Measurements from ENCODE around the gene PRPF40B.

PRPF40B gene

GRCh38 chr12:49641748-49642369 lies 18.5 kb downstream of the PRPF40B start:
- Histone ChIP-seq H2BK5ac (ENCODE audit: low read depth, low read length, poor library complexity) (peak overlapping the region; percentile 28), H3K9ac (ENCODE audit: low read length) (peak overlapping the region; percentile 14), H4K8ac (ENCODE audit: low read depth, low read length) (no peak overlapping the region), H2AFZ (ENCODE audit: insufficient read depth, low read length, poor library complexity) (no peak overlapping the region), H2AK5ac (ENCODE audit: low read length) (no peak overlapping the region), H3K4me3 (ENCODE audit: low read depth, low read length) (no peak overlapping the region), H3K23ac (ENCODE audit: low read length) (no peak overlapping the region), H3K4me2 (ENCODE audit: low read length) (no peak overlapping the region), H3K18ac (ENCODE audit: low read length) (peak overlapping the region; percentile 17), H4K91ac (ENCODE audit: low read depth, low read length) (peak overlapping the region; percentile 44), H3K9me3 (ENCODE audit: insufficient read depth, low read depth, low read length) (no peaks in the 10 kb centered on the region), H3K36me3 (ENCODE audit: control insufficient read depth in 1 of 2, insufficient read depth in 2 of 2, low read length in 2 of 2) (peaks cover 18 to 25% of the 10 kb centered on the region in 2 experiments), H3K4me1 (ENCODE audit: control insufficient read depth in 1 of 2, insufficient read depth in 2 of 2, low read length in 2 of 2) (peaks cover 26 to 28% of the 10 kb centered on the region in 2 experiments), H3K4ac (ENCODE audit: low read depth, low read length) (no peak overlapping the region), H2BK120ac (ENCODE audit: insufficient read depth, low read length, poor library complexity) (peak overlapping the region; percentile 3), H2BK12ac (ENCODE audit: low read length) (no peak overlapping the region), H3K79me2 (ENCODE audit: control insufficient read depth, insufficient read depth, low read length, poor library complexity) (peaks cover 2% of the 10 kb centered on the region), H3K79me1 (ENCODE audit: low read length) (peaks cover 6% of the 10 kb centered on the region), H4K12ac (ENCODE audit: low read depth, low read length) (peak overlapping the region; percentile 27), H3K27me3 (ENCODE audit: insufficient read depth, low read length) (no peaks in the 10 kb centered on the region), H3K27ac (ENCODE audit: low read depth, low read length) (peak overlapping the region; percentile 76), H3K14ac (ENCODE audit: low read length) (peak overlapping the region; percentile 27)
- WGBS (ENCODE audit: extremely low coverage, insufficient coverage, insufficient read length): no CpG with 5 or more reads among the region's 17 CpGs
- DNase-seq: no peak

DNA sequence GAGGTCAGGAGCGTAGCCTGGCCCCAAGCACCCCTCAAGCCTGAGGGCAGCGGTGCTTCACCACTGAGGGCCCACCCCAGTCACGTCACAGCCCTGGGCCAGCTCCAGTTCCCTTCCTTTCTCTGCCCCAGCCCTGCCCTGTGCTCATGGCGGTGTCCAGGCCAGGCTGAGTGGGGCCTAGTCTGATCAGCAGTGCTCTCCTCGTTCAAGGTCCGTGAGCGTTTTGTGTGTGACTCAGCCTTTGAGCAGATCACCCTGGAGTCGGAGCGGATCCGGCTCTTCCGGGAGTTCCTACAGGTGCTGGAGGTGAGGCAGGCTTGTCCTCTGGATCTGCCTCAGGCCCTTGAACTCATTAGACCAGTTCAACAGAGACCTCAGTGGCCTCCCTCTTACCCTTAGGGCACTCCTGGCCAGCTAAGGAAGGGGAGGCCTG lies 19.0 kb downstream of the PRPF40B start:
- Histone ChIP-seq H3K23ac (ENCODE audit: low read length) (no peak overlapping the region), H3K4ac (ENCODE audit: low read depth, low read length) (no peak overlapping the region), H2BK5ac (ENCODE audit: low read depth, low read length, poor library complexity) (peak overlapping the region; percentile 28), H3K18ac (ENCODE audit: low read length) (peak overlapping the region; percentile 17), H3K9me3 (ENCODE audit: insufficient read depth, low read depth, low read length) (no peaks in the 10 kb centered on the region), H2BK120ac (ENCODE audit: insufficient read depth, low read length, poor library complexity) (peak overlapping the region; percentile 3), H3K79me1 (ENCODE audit: low read length) (peaks cover 6% of the 10 kb centered on the region), H3K4me3 (ENCODE audit: low read depth, low read length) (no peak overlapping the region), H3K14ac (ENCODE audit: low read length) (peak overlapping the region; percentile 27), H3K27me3 (ENCODE audit: insufficient read depth, low read length) (no peaks in the 10 kb centered on the region), H4K12ac (ENCODE audit: low read depth, low read length) (peak overlapping the region; percentile 27), H3K4me2 (ENCODE audit: low read length) (no peak overlapping the region), H4K91ac (ENCODE audit: low read depth, low read length) (peak overlapping the region; percentile 44), H2BK12ac (ENCODE audit: low read length) (no peak overlapping the region), H3K27ac (ENCODE audit: low read depth, low read length) (peak overlapping the region; percentile 76), H2AK5ac (ENCODE audit: low read length) (no peak overlapping the region), H3K79me2 (ENCODE audit: control insufficient read depth, insufficient read depth, low read length, poor library complexity) (peaks cover 2% of the 10 kb centered on the region), H3K4me1 (ENCODE audit: control insufficient read depth in 1 of 2, insufficient read depth in 2 of 2, low read length in 2 of 2) (peaks cover 26% of the 10 kb centered on the region in 2 experiments), H3K36me3 (ENCODE audit: control insufficient read depth in 1 of 2, insufficient read depth in 2 of 2, low read length in 2 of 2) (peaks cover 20 to 26% of the 10 kb centered on the region in 2 experiments), H2AFZ (ENCODE audit: insufficient read depth, low read length, poor library complexity) (no peak overlapping the region), H4K8ac (ENCODE audit: low read depth, low read length) (no peak overlapping the region), H3K9ac (ENCODE audit: low read length) (no peak overlapping the region)
- WGBS (ENCODE audit: extremely low coverage, insufficient coverage, insufficient read length): no CpG with 5 or more reads among the region's 11 CpGs
- DNase-seq: peak; percentile 98

GRCh38 chr12:49643135-49643534 lies 19.8 kb downstream of the PRPF40B start:
- H3K79me2 ChIP-seq (ENCODE audit: control insufficient read depth, insufficient read depth, low read length, poor library complexity): peaks cover 2% of the 10 kb centered on the region
- no peak overlapping the region for H3K4ac ChIP-seq (ENCODE audit: low read depth, low read length)
- H3K27me3 ChIP-seq (ENCODE audit: insufficient read depth, low read length): no peaks in the 10 kb centered on the region
- no peak overlapping the region for H3K27ac ChIP-seq (ENCODE audit: low read depth, low read length)
- peaks cover 20 to 30% of the 10 kb centered on the region in 2 experiments for H3K36me3 ChIP-seq (ENCODE audit: control insufficient read depth in 1 of 2, insufficient read depth in 2 of 2, low read length in 2 of 2)
- H3K4me2 ChIP-seq (ENCODE audit: low read length): no peak overlapping the region
- no peak overlapping the region for H2BK120ac ChIP-seq (ENCODE audit: insufficient read depth, low read length, poor library complexity)
- H3K9me3 ChIP-seq (ENCODE audit: insufficient read depth, low read depth, low read length): no peaks in the 10 kb centered on the region
- H2BK5ac ChIP-seq (ENCODE audit: low read depth, low read length, poor library complexity): no peak overlapping the region
- H4K91ac ChIP-seq (ENCODE audit: low read depth, low read length): peak overlapping the region; percentile 45
- H2AK5ac ChIP-seq (ENCODE audit: low read length): peak overlapping the region; percentile 36
- no peak overlapping the region for H3K4me3 ChIP-seq (ENCODE audit: low read depth, low read length)
- H4K12ac ChIP-seq (ENCODE audit: low read depth, low read length): peak overlapping the region; percentile 27
- peak overlapping the region; percentile 26 for H3K14ac ChIP-seq (ENCODE audit: low read length)
- no peak overlapping the region for H2BK12ac ChIP-seq (ENCODE audit: low read length)
- no peak overlapping the region for H3K23ac ChIP-seq (ENCODE audit: low read length)
- peaks cover 25 to 26% of the 10 kb centered on the region in 2 experiments for H3K4me1 ChIP-seq (ENCODE audit: control insufficient read depth in 1 of 2, insufficient read depth in 2 of 2, low read length in 2 of 2)
- no peak overlapping the region for H2AFZ ChIP-seq (ENCODE audit: insufficient read depth, low read length, poor library complexity)
- H3K79me1 ChIP-seq (ENCODE audit: low read length): peaks cover 6% of the 10 kb centered on the region
- peak overlapping the region; percentile 41 for H3K18ac ChIP-seq (ENCODE audit: low read length)
- DNase-seq: no peak
- no peak overlapping the region for H3K9ac ChIP-seq (ENCODE audit: low read length)
- H4K8ac ChIP-seq (ENCODE audit: low read depth, low read length): no peak overlapping the region
- no CpG with 5 or more reads among the region's 7 CpGs for WGBS (ENCODE audit: extremely low coverage, insufficient coverage, insufficient read length)

DNA sequence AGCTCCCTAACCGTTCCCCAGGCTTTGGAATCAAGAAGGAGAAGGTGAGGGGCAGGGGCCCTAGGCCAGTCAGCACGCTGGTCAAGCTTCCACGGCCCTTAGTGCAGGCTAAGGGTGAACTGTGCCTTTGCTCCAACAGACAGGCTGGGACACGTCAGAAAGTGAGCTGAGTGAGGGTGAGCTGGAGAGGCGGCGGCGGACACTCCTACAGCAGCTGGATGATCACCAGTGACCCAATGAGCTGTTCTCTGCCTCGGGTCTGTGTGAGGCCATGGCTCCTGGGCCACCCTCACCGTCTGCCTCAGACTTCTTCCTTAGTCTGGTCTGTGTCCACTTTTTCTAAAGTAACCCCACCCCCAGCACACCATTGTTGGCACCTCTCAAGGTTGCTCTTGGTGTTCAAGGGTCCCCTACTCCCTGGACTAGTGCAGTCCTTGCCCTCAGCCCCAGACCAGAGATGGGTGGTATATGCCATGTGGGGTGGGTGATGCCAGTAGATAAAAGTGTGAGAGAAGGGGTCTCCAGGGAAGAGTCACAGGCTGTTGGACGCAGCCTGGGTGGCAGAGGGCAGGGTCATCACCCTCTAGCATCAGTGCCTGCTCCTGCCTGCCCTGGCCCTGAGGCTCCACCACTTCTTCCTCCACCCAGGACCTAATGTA lies 20.7 kb downstream of the PRPF40B start:
- Histone ChIP-seq H4K8ac (ENCODE audit: low read depth, low read length) (no peak overlapping the region), H4K12ac (ENCODE audit: low read depth, low read length) (no peak overlapping the region), H3K23ac (ENCODE audit: low read length) (no peak overlapping the region), H3K14ac (ENCODE audit: low read length) (peak overlapping the region; percentile 28), H3K4ac (ENCODE audit: low read depth, low read length) (peak overlapping the region; percentile 19), H3K27ac (ENCODE audit: low read depth, low read length) (peak overlapping the region; percentile 46), H3K9me3 (ENCODE audit: insufficient read depth, low read depth, low read length) (no peaks in the 10 kb centered on the region), H3K79me2 (ENCODE audit: control insufficient read depth, insufficient read depth, low read length, poor library complexity) (peaks cover 2% of the 10 kb centered on the region), H2AFZ (ENCODE audit: insufficient read depth, low read length, poor library complexity) (no peak overlapping the region), H2BK120ac (ENCODE audit: insufficient read depth, low read length, poor library complexity) (peak overlapping the region; percentile 8), H2BK12ac (ENCODE audit: low read length) (peak overlapping the region; percentile 68), H3K4me2 (ENCODE audit: low read length) (no peak overlapping the region), H3K9ac (ENCODE audit: low read length) (no peak overlapping the region), H3K4me3 (ENCODE audit: low read depth, low read length) (no peak overlapping the region), H3K4me1 (ENCODE audit: control insufficient read depth in 1 of 2, insufficient read depth in 2 of 2, low read length in 2 of 2) (peaks cover 25 to 26% of the 10 kb centered on the region in 2 experiments), H3K18ac (ENCODE audit: low read length) (peak overlapping the region; percentile 33), H4K91ac (ENCODE audit: low read depth, low read length) (peak overlapping the region; percentile 48), H3K79me1 (ENCODE audit: low read length) (peaks cover 6% of the 10 kb centered on the region), H2BK5ac (ENCODE audit: low read depth, low read length, poor library complexity) (no peak overlapping the region), H2AK5ac (ENCODE audit: low read length) (peak overlapping the region; percentile 42), H3K27me3 (ENCODE audit: insufficient read depth, low read length) (no peaks in the 10 kb centered on the region), H3K36me3 (ENCODE audit: control insufficient read depth in 1 of 2, insufficient read depth in 2 of 2, low read length in 2 of 2) (peaks cover 20 to 34% of the 10 kb centered on the region in 2 experiments)
- peak; percentile 31 for DNase-seq
- WGBS (ENCODE audit: extremely low coverage, insufficient coverage, insufficient read length): no CpG with 5 or more reads among the region's 10 CpGs
